OCI-LY7 (cell line): ENCODE data around the gene ANKRD10.

Experiments
- EZH2phosphoT487 ChIP-seq: fragments of 200-600 bp; sonication (generic); IDR thresholded peaks from 2 replicates; pipeline ENCODE4 v1.6.1; 2018; ENCODE audit warnings: low read depth, borderline replicate concordance, mild to moderate bottlenecking, mixed run types, antibody characterized with exemption, low read length, moderate library complexity, mixed read lengths
- TF ChIP-seq, protein P1 (sequence below): fragments of 200-600 bp; sonication (generic); conservative IDR thresholded peaks from 2 replicates; pipeline ENCODE4 v1.5.1; 2014; ENCODE audit warnings: mild to moderate bottlenecking, antibody characterized with exemption, low read length, moderate library complexity, mixed read lengths

GRCh38 chr13:110922506-110922905, 7.6 kb upstream of the ANKRD10 start:
- TF ChIP-seq, protein P1, sequence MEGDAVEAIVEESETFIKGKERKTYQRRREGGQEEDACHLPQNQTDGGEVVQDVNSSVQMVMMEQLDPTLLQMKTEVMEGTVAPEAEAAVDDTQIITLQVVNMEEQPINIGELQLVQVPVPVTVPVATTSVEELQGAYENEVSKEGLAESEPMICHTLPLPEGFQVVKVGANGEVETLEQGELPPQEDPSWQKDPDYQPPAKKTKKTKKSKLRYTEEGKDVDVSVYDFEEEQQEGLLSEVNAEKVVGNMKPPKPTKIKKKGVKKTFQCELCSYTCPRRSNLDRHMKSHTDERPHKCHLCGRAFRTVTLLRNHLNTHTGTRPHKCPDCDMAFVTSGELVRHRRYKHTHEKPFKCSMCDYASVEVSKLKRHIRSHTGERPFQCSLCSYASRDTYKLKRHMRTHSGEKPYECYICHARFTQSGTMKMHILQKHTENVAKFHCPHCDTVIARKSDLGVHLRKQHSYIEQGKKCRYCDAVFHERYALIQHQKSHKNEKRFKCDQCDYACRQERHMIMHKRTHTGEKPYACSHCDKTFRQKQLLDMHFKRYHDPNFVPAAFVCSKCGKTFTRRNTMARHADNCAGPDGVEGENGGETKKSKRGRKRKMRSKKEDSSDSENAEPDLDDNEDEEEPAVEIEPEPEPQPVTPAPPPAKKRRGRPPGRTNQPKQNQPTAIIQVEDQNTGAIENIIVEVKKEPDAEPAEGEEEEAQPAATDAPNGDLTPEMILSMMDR, result no peak
- TF ChIP-seq EZH2phosphoT487, result no peak
